HepG2 (cell line): Measurements from ENCODE around the gene NPBWR2. TPM values are rescaled to one million over a fixed set of nuclear protein-coding genes. Genes with fewer than 3 reads are reported as not detected.

Experiments
- CHD4 ChIP-seq: fragments of 200-600 bp; sonication (generic); IDR thresholded peaks from 2 replicates; pipeline ENCODE4 v1.7.0; 2017; ENCODE audit warnings: mild to moderate bottlenecking, low read length, borderline replicate concordance
- FOXC1 ChIP-seq: sonication (generic); formaldehyde crosslinking; IDR thresholded peaks from 2 replicates; pipeline ENCODE4 v1.8.0; 2022; ENCODE audit warnings: mild to moderate bottlenecking, missing genetic modification reagents, borderline replicate concordance
- GATAD1 ChIP-seq: IDR thresholded peaks from 2 replicates; pipeline ENCODE4 v1.6.1; 2016; ENCODE audit warnings: missing genetic modification reagents, missing compliant biosample characterization
- KDM5B ChIP-seq: sonication (generic); formaldehyde crosslinking; IDR thresholded peaks from 2 replicates; pipeline ENCODE4 v1.4.0; 2020; ENCODE audit warnings: missing genetic modification reagents, mild to moderate bottlenecking, borderline replicate concordance
- NPAS2 ChIP-seq: sonication (generic); formaldehyde crosslinking; IDR thresholded peaks from 2 replicates; pipeline ENCODE4 v1.8.0; 2022; ENCODE audit warnings: mild to moderate bottlenecking, missing genetic modification reagents, borderline replicate concordance
- NR2C2 ChIP-seq: sonication (generic); formaldehyde crosslinking; IDR thresholded peaks from 2 replicates; pipeline ENCODE4 v1.4.0; 2020; ENCODE audit warnings: missing genetic modification reagents, mild to moderate bottlenecking, moderate library complexity, borderline replicate concordance
- REPIN1 ChIP-seq: sonication (generic); formaldehyde crosslinking; IDR thresholded peaks from 2 replicates; pipeline ENCODE4 v1.8.0; 2022; ENCODE audit warnings: missing genetic modification reagents, low read depth, mild to moderate bottlenecking, borderline replicate concordance
- RFX1 ChIP-seq: fragments of 450-650 bp; IDR thresholded peaks from 2 replicates; pipeline ENCODE4 v1.6.1; 2017
- SALL1 ChIP-seq: sonication (generic); formaldehyde crosslinking; IDR thresholded peaks from 2 replicates; pipeline ENCODE4 v1.8.0; 2022; ENCODE audit warnings: mild to moderate bottlenecking, missing genetic modification reagents
- SMAD3 ChIP-seq: sonication (generic); formaldehyde crosslinking; IDR thresholded peaks from 2 replicates; pipeline ENCODE4 v1.4.0; 2020; ENCODE audit warnings: missing genetic modification reagents
- polyA plus RNA-seq, 8 experiments: library from polyadenylated mRNA; depleted of rRNA in 3 of 8; stranded (reverse) in 7 of 8; unstranded in 1 of 8; fragments of >200 nt; fragmentation: Illumina TruSeq in 4 of 8; extraction: Trizol in 4 of 8; gene quantifications; 2 replicates each; pipeline versions ENCODE4 v1.2.1 to v1.2.3, GENCODE V29; 2011 to 2016; ENCODE audit warnings: low read depth in 4 of 8, missing spikeins in 1 of 8, mixed read lengths in 1 of 8; ENCODE audit not compliant: insufficient read depth in 1 of 8
- total RNA-seq, 5 experiments: library from RNA; depleted of rRNA; stranded (reverse); fragments of >200 nt; fragmentation: Illumina TruSeq; extraction: Trizol; gene quantifications; 2 replicates each; pipeline ENCODE4 v1.2.3, GENCODE V29; 2016; ENCODE audit warnings: low read depth in 1 of 5
- TF ChIP-seq, protein P1 (sequence below): IDR thresholded peaks from 2 replicates; pipeline ENCODE4 v1.4.0; 2020; ENCODE audit warnings: mild to moderate bottlenecking, missing genetic modification reagents
- TF ChIP-seq, protein P2 (sequence below): IDR thresholded peaks from 2 replicates; pipeline ENCODE4 v1.6.1; 2016; ENCODE audit warnings: missing genetic modification reagents, missing compliant biosample characterization
- TF ChIP-seq, protein P3 (sequence below): sonication (generic); formaldehyde crosslinking; IDR thresholded peaks from 2 replicates; pipeline ENCODE4 v1.4.0; 2020; ENCODE audit warnings: missing genetic modification reagents
- TF ChIP-seq, protein P4 (sequence below): IDR thresholded peaks from 2 replicates; pipeline ENCODE4 v1.6.1; 2016; ENCODE audit warnings: control low read depth
- TF ChIP-seq, protein P5 (sequence below): IDR thresholded peaks from 2 replicates; pipeline ENCODE4 v1.6.1; 2016; ENCODE audit warnings: missing biosample characterization, missing genetic modification reagents, low read depth
- TF ChIP-seq, protein P6 (sequence below): sonication (generic); formaldehyde crosslinking; IDR thresholded peaks from 2 replicates; pipeline ENCODE4 v1.8.0; 2022; ENCODE audit warnings: mild to moderate bottlenecking, missing genetic modification reagents, borderline replicate concordance

NPBWR2 gene
- total and polyA plus RNA-seq, 2 of the 13 experiments (the other 11 are each of a cell fraction or from before 2014, with no cell fraction given): not detected

DNA sequence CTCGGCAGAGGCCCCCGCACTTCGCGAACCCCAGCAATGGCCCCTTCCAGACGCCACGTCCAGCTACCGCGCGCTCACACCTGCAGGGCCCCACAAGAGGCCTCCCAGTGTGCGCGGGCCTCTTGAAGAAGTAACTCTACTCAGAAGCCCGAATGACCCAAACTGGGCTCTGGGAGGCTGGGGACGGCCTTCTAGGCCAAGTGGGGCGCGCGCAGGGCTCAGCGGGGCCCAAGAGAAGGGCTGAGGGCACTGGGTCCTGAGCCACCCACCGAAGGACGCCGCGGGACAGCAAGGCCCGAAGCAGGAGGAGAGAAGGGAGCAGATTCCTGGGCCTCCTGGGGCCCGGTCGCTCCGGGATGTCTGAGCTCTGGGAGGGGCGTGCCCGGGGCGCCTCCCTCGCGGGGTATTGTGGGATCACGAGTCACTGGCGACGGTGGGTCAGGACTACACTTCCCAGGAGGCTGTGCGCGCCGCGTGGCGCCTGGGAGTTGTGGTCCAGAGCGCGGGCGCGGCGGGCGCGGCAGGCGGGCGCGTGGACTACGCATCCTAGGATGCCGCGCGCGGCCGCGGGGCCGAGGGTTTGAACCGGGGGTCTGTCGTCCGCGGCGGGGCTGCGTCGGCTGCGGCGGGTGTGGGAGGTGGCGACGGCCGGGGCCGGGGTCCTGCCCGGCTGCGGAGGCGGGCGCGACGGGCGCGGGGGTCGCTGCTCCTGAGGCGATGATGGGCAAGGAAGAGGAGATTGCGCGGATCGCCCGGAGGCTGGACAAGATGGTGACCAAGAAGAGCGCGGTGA lies 44.6 kb downstream of the NPBWR2 start, which contains the start of gene TCEA2 (continued):
- TF ChIP-seq, protein P1, sequence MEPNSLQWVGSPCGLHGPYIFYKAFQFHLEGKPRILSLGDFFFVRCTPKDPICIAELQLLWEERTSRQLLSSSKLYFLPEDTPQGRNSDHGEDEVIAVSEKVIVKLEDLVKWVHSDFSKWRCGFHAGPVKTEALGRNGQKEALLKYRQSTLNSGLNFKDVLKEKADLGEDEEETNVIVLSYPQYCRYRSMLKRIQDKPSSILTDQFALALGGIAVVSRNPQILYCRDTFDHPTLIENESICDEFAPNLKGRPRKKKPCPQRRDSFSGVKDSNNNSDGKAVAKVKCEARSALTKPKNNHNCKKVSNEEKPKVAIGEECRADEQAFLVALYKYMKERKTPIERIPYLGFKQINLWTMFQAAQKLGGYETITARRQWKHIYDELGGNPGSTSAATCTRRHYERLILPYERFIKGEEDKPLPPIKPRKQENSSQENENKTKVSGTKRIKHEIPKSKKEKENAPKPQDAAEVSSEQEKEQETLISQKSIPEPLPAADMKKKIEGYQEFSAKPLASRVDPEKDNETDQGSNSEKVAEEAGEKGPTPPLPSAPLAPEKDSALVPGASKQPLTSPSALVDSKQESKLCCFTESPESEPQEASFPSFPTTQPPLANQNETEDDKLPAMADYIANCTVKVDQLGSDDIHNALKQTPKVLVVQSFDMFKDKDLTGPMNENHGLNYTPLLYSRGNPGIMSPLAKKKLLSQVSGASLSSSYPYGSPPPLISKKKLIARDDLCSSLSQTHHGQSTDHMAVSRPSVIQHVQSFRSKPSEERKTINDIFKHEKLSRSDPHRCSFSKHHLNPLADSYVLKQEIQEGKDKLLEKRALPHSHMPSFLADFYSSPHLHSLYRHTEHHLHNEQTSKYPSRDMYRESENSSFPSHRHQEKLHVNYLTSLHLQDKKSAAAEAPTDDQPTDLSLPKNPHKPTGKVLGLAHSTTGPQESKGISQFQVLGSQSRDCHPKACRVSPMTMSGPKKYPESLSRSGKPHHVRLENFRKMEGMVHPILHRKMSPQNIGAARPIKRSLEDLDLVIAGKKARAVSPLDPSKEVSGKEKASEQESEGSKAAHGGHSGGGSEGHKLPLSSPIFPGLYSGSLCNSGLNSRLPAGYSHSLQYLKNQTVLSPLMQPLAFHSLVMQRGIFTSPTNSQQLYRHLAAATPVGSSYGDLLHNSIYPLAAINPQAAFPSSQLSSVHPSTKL (CRISPR knock-in tag): peak; percentile 60
- TF ChIP-seq, protein P2, sequence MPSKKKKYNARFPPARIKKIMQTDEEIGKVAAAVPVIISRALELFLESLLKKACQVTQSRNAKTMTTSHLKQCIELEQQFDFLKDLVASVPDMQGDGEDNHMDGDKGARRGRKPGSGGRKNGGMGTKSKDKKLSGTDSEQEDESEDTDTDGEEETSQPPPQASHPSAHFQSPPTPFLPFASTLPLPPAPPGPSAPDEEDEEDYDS (CRISPR knock-in tag): peak; percentile 81
- peak; percentile 88 for TF ChIP-seq GATAD1 (CRISPR knock-in tag)
- peak; percentile 96 for TF ChIP-seq KDM5B
- TF ChIP-seq NPAS2: no peak
- peak; percentile 98 for TF ChIP-seq NR2C2 (CRISPR knock-in tag)
- TF ChIP-seq, protein P3, sequence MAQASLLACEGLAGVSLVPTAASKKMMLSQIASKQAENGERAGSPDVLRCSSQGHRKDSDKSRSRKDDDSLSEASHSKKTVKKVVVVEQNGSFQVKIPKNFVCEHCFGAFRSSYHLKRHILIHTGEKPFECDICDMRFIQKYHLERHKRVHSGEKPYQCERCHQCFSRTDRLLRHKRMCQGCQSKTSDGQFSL: 0 out of 2 replicates have a peak, but pooled peaks have one; percentile 56
- TF ChIP-seq, protein P4, sequence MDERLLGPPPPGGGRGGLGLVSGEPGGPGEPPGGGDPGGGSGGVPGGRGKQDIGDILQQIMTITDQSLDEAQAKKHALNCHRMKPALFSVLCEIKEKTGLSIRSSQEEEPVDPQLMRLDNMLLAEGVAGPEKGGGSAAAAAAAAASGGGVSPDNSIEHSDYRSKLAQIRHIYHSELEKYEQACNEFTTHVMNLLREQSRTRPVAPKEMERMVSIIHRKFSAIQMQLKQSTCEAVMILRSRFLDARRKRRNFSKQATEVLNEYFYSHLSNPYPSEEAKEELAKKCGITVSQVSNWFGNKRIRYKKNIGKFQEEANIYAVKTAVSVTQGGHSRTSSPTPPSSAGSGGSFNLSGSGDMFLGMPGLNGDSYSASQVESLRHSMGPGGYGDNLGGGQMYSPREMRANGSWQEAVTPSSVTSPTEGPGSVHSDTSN: no peak
- TF ChIP-seq FOXC1 (CRISPR knock-in tag): peak; percentile 29
- TF ChIP-seq, protein P5, sequence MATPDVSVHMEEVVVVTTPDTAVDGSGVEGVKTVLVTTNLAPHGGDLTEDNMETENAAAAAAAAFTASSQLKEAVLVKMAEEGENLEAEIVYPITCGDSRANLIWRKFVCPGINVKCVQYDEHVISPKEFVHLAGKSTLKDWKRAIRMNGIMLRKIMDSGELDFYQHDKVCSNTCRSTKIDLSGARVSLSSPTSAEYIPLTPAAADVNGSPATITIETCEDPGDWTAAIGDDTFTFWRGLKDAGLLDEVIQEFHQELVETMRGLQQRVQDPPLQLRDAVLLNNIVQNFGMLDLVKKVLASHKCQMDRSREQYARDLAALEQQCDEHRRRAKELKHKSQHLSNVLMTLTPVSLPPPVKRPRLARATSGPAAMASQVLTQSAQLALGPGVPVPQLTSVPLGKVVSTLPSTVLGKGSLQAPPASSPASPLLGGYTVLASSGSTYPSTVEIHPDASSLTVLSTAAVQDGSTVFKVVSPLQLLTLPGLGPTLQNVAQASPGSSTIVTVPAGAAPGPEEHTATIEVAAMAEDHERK (CRISPR knock-in tag): peak; percentile 93
- no peak for TF ChIP-seq CHD4
- no peak; the same call in 1 of the 2 replicates for TF ChIP-seq SALL1 (CRISPR knock-in tag)
- TF ChIP-seq REPIN1: peak; percentile 76
- no peak for TF ChIP-seq RFX1
- peak; percentile 91 for TF ChIP-seq SMAD3 (CRISPR knock-in tag)
- TF ChIP-seq, protein P6, sequence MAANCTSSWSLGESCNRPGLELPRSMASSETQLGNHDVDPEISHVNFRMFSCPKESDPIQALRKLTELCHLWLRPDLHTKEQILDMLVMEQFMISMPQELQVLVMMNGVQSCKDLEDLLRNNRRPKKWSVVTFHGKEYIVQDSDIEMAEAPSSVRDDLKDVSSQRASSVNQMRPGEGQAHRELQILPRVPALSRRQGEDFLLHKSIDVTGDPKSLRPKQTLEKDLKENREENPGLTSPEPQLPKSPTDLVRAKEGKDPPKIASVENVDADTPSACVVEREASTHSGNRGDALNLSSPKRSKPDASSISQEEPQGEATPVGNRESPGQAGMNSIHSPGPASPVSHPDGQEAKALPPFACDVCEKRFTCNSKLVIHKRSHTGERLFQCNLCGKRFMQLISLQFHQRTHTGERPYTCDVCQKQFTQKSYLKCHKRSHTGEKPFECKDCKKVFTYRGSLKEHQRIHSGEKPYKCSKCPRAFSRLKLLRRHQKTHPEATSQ (CRISPR knock-in tag): peak; percentile 32; the same call in 1 of the 2 replicates
